GM23338 (cell line): ENCODE data around the gene SURF1. TPM values are rescaled to one million over a fixed set of nuclear protein-coding genes. Genes with fewer than 3 reads are reported as not detected.

ENCODE experiments used
- ATAC-seq: fragments of 200-7000 bp; cut with Tn5 transposase; 3 replicates; pipeline ENCODE4 v1.9.1; 2020
- DNase-seq: peaks from one replicate; pipeline ENCODE4 v3.0.0-alpha.2; 2015; ENCODE audit warnings: low spot score
- H2AFZ ChIP-seq: fragments of 200-600 bp; sonication (generic); 2 replicates; pipeline ENCODE4 v1.8.0; 2016; ENCODE audit warnings: antibody characterized with exemption, mild to moderate bottlenecking, moderate library complexity
- H3F3A ChIP-seq: fragments of 200-600 bp; sonication (generic); replicated peaks from 2 replicates; pipeline ENCODE4 v1.8.0; 2017; ENCODE audit warnings: antibody characterized with exemption, mixed run types, low read depth
- H3K27ac ChIP-seq: fragments of 200-600 bp; sonication (generic); 2 replicates; pipeline ENCODE4 v1.6.1; 2016; ENCODE audit warnings: low read depth
- H3K27me3 ChIP-seq: fragments of 200-600 bp; sonication (generic); 2 replicates; pipeline ENCODE4 v1.8.0; 2016; ENCODE audit warnings: mild to moderate bottlenecking, mixed run types, moderate library complexity; ENCODE audit not compliant: insufficient read depth
- H3K36me3 ChIP-seq: fragments of 200-600 bp; sonication (generic); 2 replicates; pipeline ENCODE4 v1.8.0; 2016; ENCODE audit warnings: mild to moderate bottlenecking; ENCODE audit not compliant: insufficient read depth
- H3K4me1 ChIP-seq: fragments of 200-600 bp; sonication (generic); 2 replicates; pipeline ENCODE4 v1.8.0; 2016; ENCODE audit warnings: mild to moderate bottlenecking, moderate library complexity; ENCODE audit not compliant: insufficient read depth
- H3K4me2 ChIP-seq: fragments of 200-600 bp; sonication (generic); 2 replicates; pipeline ENCODE4 v1.7.1; 2017; ENCODE audit warnings: mixed run types
- H3K4me3 ChIP-seq: fragments of 200-600 bp; sonication (generic); 2 replicates; pipeline ENCODE4 v1.6.1; 2016; ENCODE audit warnings: mixed run types
- H3K79me2 ChIP-seq: fragments of 200-600 bp; sonication (generic); replicated peaks from 2 replicates; pipeline ENCODE4 v1.8.0; 2017; ENCODE audit warnings: mild to moderate bottlenecking; ENCODE audit not compliant: insufficient read depth
- H3K9me2 ChIP-seq: fragments of 200-600 bp; sonication (generic); 2 replicates; pipeline ENCODE4 v1.8.0; 2017; ENCODE audit not compliant: insufficient read depth
- H4K20me1 ChIP-seq: fragments of 200-600 bp; sonication (generic); replicated peaks from 2 replicates; pipeline ENCODE4 v1.8.0; 2017; ENCODE audit warnings: mild to moderate bottlenecking; ENCODE audit not compliant: insufficient read depth
- H3K27ac Mint-ChIP-seq: 2 replicates; pipeline ENCODE4 v1.8.0; 2020; ENCODE audit warnings: inconsistent platforms, mild to moderate bottlenecking, moderate library complexity, mixed read lengths
- H3K27me3 Mint-ChIP-seq: 3 replicates; pipeline ENCODE4 v1.8.0; 2022; ENCODE audit warnings: low read depth, mild to moderate bottlenecking, moderate library complexity, mixed read lengths, inconsistent platforms; ENCODE audit not compliant: insufficient read depth, poor library complexity
- H3K36me3 Mint-ChIP-seq: 3 replicates; pipeline ENCODE4 v1.8.0; 2021; ENCODE audit warnings: low read depth, mild to moderate bottlenecking, inconsistent platforms, moderate library complexity, mixed read lengths
- H3K4me1 Mint-ChIP-seq: 3 replicates; pipeline ENCODE4 v1.8.0; 2020; ENCODE audit warnings: mild to moderate bottlenecking, inconsistent platforms, mixed read lengths
- H3K4me3 Mint-ChIP-seq: 3 replicates; pipeline ENCODE4 v1.8.0; 2021; ENCODE audit warnings: moderate library complexity, mild to moderate bottlenecking, inconsistent platforms, mixed read lengths
- H3K9me3 Mint-ChIP-seq: 3 replicates; pipeline ENCODE4 v1.8.0; 2020; ENCODE audit warnings: moderate library complexity, mild to moderate bottlenecking, inconsistent platforms, mixed read lengths
- CREB1 ChIP-seq: fragments of 250-450 bp; sonication (Bioruptor Pico); IDR thresholded peaks from 2 replicates; pipeline ENCODE4 v1.5.0; 2020; ENCODE audit warnings: low read depth, mild to moderate bottlenecking, moderate library complexity
- EZH2 ChIP-seq: fragments of 200-600 bp; sonication (generic); IDR thresholded peaks from one replicate; pipeline ENCODE4 v1.8.0; 2017; ENCODE audit warnings: antibody characterized with exemption, mild to moderate bottlenecking, low read depth; ENCODE audit not compliant: unreplicated experiment
- EZH2phosphoT487 ChIP-seq: fragments of 200-600 bp; sonication (generic); IDR thresholded peaks from one replicate; pipeline ENCODE4 v1.8.1; 2018; ENCODE audit warnings: antibody characterized with exemption; ENCODE audit not compliant: unreplicated experiment
- JUNB ChIP-seq: IDR thresholded peaks from one replicate; pipeline ENCODE4 v1.6.1; 2016; ENCODE audit warnings: antibody characterized with exemption; ENCODE audit not compliant: unreplicated experiment
- NANOG ChIP-seq: IDR thresholded peaks from 2 replicates; pipeline ENCODE4 v1.6.1; 2016; ENCODE audit warnings: antibody characterized with exemption, borderline replicate concordance
- POLR2AphosphoS5 ChIP-seq: IDR thresholded peaks from 2 replicates; pipeline ENCODE4 v1.6.1; 2016; ENCODE audit warnings: antibody characterized with exemption, low read depth
- REST ChIP-seq: IDR thresholded peaks from one replicate; pipeline ENCODE4 v1.6.1; 2018; ENCODE audit warnings: antibody characterized with exemption; ENCODE audit not compliant: unreplicated experiment
- STAT1 ChIP-seq: IDR thresholded peaks from one replicate; pipeline ENCODE4 v1.6.1; 2016; ENCODE audit warnings: antibody characterized with exemption; ENCODE audit not compliant: unreplicated experiment
- ZNF114 ChIP-seq: fragments of 250-450 bp; sonication (Bioruptor Pico); IDR thresholded peaks from 2 replicates; pipeline ENCODE4 v1.5.0; 2020; ENCODE audit warnings: mild to moderate bottlenecking, moderate library complexity
- ZNF331 ChIP-seq: fragments of 250-450 bp; sonication (Bioruptor Pico); IDR thresholded peaks from 2 replicates; pipeline ENCODE4 v1.5.0; 2020; ENCODE audit warnings: low read depth, mild to moderate bottlenecking, moderate library complexity
- ZNF462 ChIP-seq: fragments of 250-450 bp; sonication (Bioruptor Pico); IDR thresholded peaks from 2 replicates; pipeline ENCODE4 v1.5.0; 2020; ENCODE audit warnings: mild to moderate bottlenecking, moderate library complexity
- polyA plus RNA-seq: library from polyadenylated mRNA; unstranded; fragments of >200 nt; fragmentation: Nextera tagmentation; extraction: Ambion mirVana; gene quantifications from 2 replicates; pipeline ENCODE4 v1.2.1, GENCODE V29; 2016
- total RNA-seq: library from RNA; depleted of rRNA; stranded (reverse); fragments of >200 nt; shearing (Covaris generic); gene quantifications from 2 replicates; pipeline ENCODE4 v1.2.3, GENCODE V29; 2014

Gene SURF1
- total and polyA plus RNA-seq, 2 experiments from 2014 or later = 39.1 to 52.6 TPM

GRCh38 chr9:133331641-133332380 lies 24.5 kb downstream of the SURF1 start:
- no peak overlapping the region for H3K27ac Mint-ChIP-seq
- Histone ChIP-seq H3K27me3 (no peaks in the 10 kb centered on the region), H3K27ac (no peak overlapping the region), H3K79me2 (peaks cover 19% of the 10 kb centered on the region), H3K9me2 (no peaks in the 10 kb centered on the region), H3F3A (peaks cover 27% of the 10 kb centered on the region), H2AFZ (no peak overlapping the region), H3K4me2 (no peak overlapping the region), H3K4me3 (no peak overlapping the region), H3K4me1 (peaks cover 9% of the 10 kb centered on the region), H3K36me3 (peaks cover 10% of the 10 kb centered on the region), H4K20me1 (peaks cover 12% of the 10 kb centered on the region; the same call in 1 of the 2 replicates)
- DNase-seq (no peak), ATAC-seq (no peak)
- TF ChIP-seq EZH2phosphoT487 = no peak
- no peak for TF ChIP-seq NANOG
- TF ChIP-seq JUNB = no peak
- peaks cover 10% of the 10 kb centered on the region; the same call in 2 of the 3 replicates for H3K9me3 Mint-ChIP-seq
- peaks cover 16% of the 10 kb centered on the region for H3K4me1 Mint-ChIP-seq
- no peak overlapping the region for H3K4me3 Mint-ChIP-seq
- peaks cover 66% of the 10 kb centered on the region for H3K36me3 Mint-ChIP-seq
- peaks cover 29% of the 10 kb centered on the region for H3K27me3 Mint-ChIP-seq

- no peak overlapping the region for H3K4me3 Mint-ChIP-seq
- Histone ChIP-seq H3K9me2 (no peaks in the 10 kb centered on the region), H3K27me3 (no peaks in the 10 kb centered on the region), H3K36me3 (peaks cover 10% of the 10 kb centered on the region), H3K4me2 (no peak overlapping the region), H4K20me1 (peaks cover 12% of the 10 kb centered on the region; the same call in 1 of the 2 replicates), H3K27ac (no peak overlapping the region), H3K4me3 (no peak overlapping the region), H3K4me1 (peaks cover 9% of the 10 kb centered on the region), H3F3A (peaks cover 24% of the 10 kb centered on the region), H2AFZ (no peak overlapping the region), H3K79me2 (peaks cover 19% of the 10 kb centered on the region)
- peaks cover 16% of the 10 kb centered on the region for H3K4me1 Mint-ChIP-seq
- peaks cover 10% of the 10 kb centered on the region; the same call in 2 of the 3 replicates for H3K9me3 Mint-ChIP-seq
- no peak for DNase-seq
- no peak overlapping the region for H3K27ac Mint-ChIP-seq
- peaks cover 25% of the 10 kb centered on the region for H3K27me3 Mint-ChIP-seq
- ATAC-seq = no peak
- H3K36me3 Mint-ChIP-seq = peaks cover 66% of the 10 kb centered on the region
- no peak for TF ChIP-seq REST
- no peak for TF ChIP-seq NANOG
- no peak for TF ChIP-seq EZH2
- no peak for TF ChIP-seq ZNF462 (CRISPR knock-in tag)
- no peak for TF ChIP-seq JUNB
- no peak for TF ChIP-seq EZH2phosphoT487
- TF ChIP-seq STAT1 = no peak
- TF ChIP-seq CREB1 (CRISPR knock-in tag) = no peak
- no peak for TF ChIP-seq ZNF331 (CRISPR knock-in tag)
- no peak for TF ChIP-seq ZNF114 (CRISPR knock-in tag)
- no peak for TF ChIP-seq POLR2AphosphoS5
Measured at GRCh38 chr9:133331221-133331620, 25.1 kb downstream of the SURF1 start.
